ENCODE measurements around the gene FANCI. TPM values are rescaled to one million over a fixed set of nuclear protein-coding genes. Genes with fewer than 3 reads are reported as not detected.

The FANCI gene
- total RNA-seq, 1 experiment from 2014 or later: 49.5 TPM

DNA sequence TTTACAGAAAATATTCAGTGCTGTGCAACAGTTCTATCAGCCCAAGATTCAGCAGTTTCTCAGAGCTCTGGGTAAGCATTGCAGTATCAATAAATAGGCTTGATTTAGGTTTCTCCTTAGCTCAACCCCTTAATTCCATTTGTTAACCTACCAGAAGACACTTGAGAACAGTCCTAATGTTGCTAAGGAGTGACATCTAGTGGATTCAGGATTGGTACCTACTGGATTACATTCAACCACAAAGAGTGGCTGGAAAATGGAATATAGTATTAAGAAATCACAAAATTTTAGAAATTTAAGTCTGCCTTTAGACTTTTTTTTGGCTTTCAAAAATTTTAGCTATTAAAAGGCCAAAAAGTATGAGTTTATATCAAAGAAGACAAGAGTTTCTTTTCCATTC lies 56.1 kb downstream of the FANCI start:
- ChIA-PET CTCF (interaction anchor here (0.6 to 2.1 kb wide), 5 partner anchors 77 to 247 kb away, joined by 3 to 24 read pairs (median 3); no protein-coding TSS in a partner anchor), POLR2A (ENCODE audit: unreplicated experiment) (no interaction called here)
- Histone ChIP-seq H4K20me1 (ENCODE audit: low read length) (no peaks in the 10 kb centered on the region), H3K4me3 (ENCODE audit: low read length) (no peak overlapping the region), H3K4me2 (ENCODE audit: low read length) (no peak overlapping the region), H3K27ac (ENCODE audit: low read length) (no peak overlapping the region), H2AFZ (ENCODE audit: low read length) (no peak overlapping the region), H3K4me1 (ENCODE audit: insufficient read depth, low read length) (no peaks in the 10 kb centered on the region), H3K36me3 (ENCODE audit: low read depth, low read length) (peaks cover 46% of the 10 kb centered on the region), H3K27me3 (ENCODE audit: low read length) (no peaks in the 10 kb centered on the region), H3K9me3 (ENCODE audit: low read length) (no peaks in the 10 kb centered on the region), H3K79me2 (ENCODE audit: low read length) (no peaks in the 10 kb centered on the region), H3F3A (ENCODE audit: low read length, unreplicated experiment) (no peaks in the 10 kb centered on the region), H3K9ac (ENCODE audit: low read length) (no peak overlapping the region), H3K9me2 (replicated peaks; ENCODE audit: low read length) (no peaks in the 10 kb centered on the region)
- TF ChIP-seq, protein P1, sequence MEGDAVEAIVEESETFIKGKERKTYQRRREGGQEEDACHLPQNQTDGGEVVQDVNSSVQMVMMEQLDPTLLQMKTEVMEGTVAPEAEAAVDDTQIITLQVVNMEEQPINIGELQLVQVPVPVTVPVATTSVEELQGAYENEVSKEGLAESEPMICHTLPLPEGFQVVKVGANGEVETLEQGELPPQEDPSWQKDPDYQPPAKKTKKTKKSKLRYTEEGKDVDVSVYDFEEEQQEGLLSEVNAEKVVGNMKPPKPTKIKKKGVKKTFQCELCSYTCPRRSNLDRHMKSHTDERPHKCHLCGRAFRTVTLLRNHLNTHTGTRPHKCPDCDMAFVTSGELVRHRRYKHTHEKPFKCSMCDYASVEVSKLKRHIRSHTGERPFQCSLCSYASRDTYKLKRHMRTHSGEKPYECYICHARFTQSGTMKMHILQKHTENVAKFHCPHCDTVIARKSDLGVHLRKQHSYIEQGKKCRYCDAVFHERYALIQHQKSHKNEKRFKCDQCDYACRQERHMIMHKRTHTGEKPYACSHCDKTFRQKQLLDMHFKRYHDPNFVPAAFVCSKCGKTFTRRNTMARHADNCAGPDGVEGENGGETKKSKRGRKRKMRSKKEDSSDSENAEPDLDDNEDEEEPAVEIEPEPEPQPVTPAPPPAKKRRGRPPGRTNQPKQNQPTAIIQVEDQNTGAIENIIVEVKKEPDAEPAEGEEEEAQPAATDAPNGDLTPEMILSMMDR (conservative IDR thresholded peaks at IDR 0.05; ENCODE audit: low read depth, low read length): peak; percentile 42
- no peak for TF ChIP-seq EZH2phosphoT487 (IDR thresholded peaks at IDR 0.05; ENCODE audit: borderline replicate concordance, low read length)
- BruUV-seq (replicated peaks): no TSS peak
- peak; percentile 71; the same call in 1 of the 2 replicates for ATAC-seq
- DNase-seq: peak; percentile 23
- intact Hi-C loops (cut with micrococcal nuclease): loop anchor here (1.0 kb wide), 1 partner anchor 93 kb away; no protein-coding TSS in a partner anchor

DNA sequence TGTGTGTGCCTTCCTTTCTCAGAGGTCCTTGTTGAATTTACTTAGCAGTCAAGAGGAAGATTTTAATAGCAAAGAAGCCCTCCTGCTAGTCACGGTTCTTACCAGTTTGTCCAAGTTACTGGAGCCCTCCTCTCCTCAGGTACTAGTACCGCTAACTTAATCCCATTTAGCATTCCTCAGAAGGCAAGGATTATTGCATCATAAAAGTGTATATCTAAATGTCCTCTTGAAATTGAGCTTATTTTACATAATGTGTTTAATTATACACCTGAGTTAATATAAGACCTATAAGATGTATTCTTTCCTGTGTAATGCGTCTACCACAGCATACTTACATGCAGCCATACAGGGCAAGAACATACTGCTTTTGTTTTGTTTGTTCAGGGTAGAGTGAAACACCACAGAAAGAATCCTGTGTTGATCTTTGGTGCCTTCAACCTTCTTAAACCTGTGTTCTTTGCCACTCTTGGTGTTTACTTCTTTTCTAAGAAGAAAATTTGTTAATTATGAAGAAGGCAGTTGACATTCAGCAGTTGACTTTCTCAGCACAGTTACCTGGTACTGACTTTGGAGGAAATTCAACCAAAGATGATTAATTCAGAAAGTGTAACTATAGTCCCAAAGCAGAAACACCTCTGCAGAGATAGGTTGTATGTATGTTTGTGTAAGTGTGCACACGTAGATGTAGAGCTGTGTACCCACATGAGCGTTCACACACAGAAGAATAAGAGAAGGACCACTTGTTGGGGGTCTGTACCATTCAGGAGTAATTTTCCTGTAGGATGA lies 57.7 kb downstream of the FANCI start:
- POLR2A ChIA-PET (ENCODE audit: unreplicated experiment): no interaction called here

DNA sequence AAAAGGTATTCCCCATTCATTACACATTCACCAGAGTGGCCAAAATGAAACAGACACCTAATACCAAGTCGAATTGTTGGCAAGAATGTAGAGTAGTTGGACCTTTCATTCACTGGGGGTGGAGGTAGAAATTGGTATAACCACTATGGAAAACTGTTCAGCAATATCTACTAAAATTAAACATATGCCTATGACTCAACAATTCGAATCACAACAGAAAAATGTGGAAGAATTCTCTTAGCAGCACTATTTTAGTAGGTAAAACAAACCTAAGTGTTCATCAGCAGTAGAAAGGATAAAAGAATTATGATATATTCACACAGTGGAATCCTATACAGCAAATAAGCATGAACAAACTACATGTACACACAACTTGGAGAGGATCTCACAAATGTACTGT lies 60.2 kb downstream of the FANCI start:
- H3K9ac ChIP-seq (ENCODE audit: low read length): no peak overlapping the region
- no peaks in the 10 kb centered on the region for H3K9me3 ChIP-seq (ENCODE audit: low read length)
- no peak for ATAC-seq
- no peak overlapping the region for H3K4me3 ChIP-seq (ENCODE audit: low read length)
- H3K9me2 ChIP-seq (replicated peaks; ENCODE audit: low read length): no peaks in the 10 kb centered on the region
- DNase-seq: peak; percentile 9
- no peak for TF ChIP-seq EZH2 (IDR thresholded peaks at IDR 0.05; ENCODE audit: low read length, unreplicated experiment)
- ChIA-PET POLR2A (ENCODE audit: unreplicated experiment) (no interaction called here), CTCF (no interaction called here)
- intact Hi-C loops (cut with micrococcal nuclease): no loop called here
- H4K20me1 ChIP-seq (ENCODE audit: low read length): no peaks in the 10 kb centered on the region
- H3K4me2 ChIP-seq (ENCODE audit: low read length): no peak overlapping the region
- BruUV-seq (replicated peaks): no TSS peak
- no peaks in the 10 kb centered on the region for H3K79me2 ChIP-seq (ENCODE audit: low read length)
- H2AFZ ChIP-seq (ENCODE audit: low read length): no peak overlapping the region
- peaks cover 70% of the 10 kb centered on the region for H3K36me3 ChIP-seq (ENCODE audit: low read depth, low read length)
- no peaks in the 10 kb centered on the region for H3K27me3 ChIP-seq (ENCODE audit: low read length)
- no peak overlapping the region for H3K27ac ChIP-seq (ENCODE audit: low read length)
- peaks cover 11% of the 10 kb centered on the region; the same call in 1 of the 2 replicates for H3K4me1 ChIP-seq (ENCODE audit: insufficient read depth, low read length)
- no peaks in the 10 kb centered on the region for H3F3A ChIP-seq (ENCODE audit: low read length, unreplicated experiment)

More for the DNA sequence above, 57.7 kb downstream of the FANCI start:
- BruUV-seq (replicated peaks): no TSS peak
- Histone ChIP-seq H3K79me2 (ENCODE audit: low read length) (no peaks in the 10 kb centered on the region), H3K36me3 (ENCODE audit: low read depth, low read length) (peaks cover 59% of the 10 kb centered on the region), H3K9me3 (ENCODE audit: low read length) (no peaks in the 10 kb centered on the region), H3K9me2 (replicated peaks; ENCODE audit: low read length) (no peaks in the 10 kb centered on the region), H3K27me3 (ENCODE audit: low read length) (no peaks in the 10 kb centered on the region), H3K9ac (ENCODE audit: low read length) (no peak overlapping the region), H3F3A (ENCODE audit: low read length, unreplicated experiment) (no peaks in the 10 kb centered on the region), H4K20me1 (ENCODE audit: low read length) (no peaks in the 10 kb centered on the region), H3K4me1 (ENCODE audit: insufficient read depth, low read length) (no peaks in the 10 kb centered on the region), H3K27ac (ENCODE audit: low read length) (no peak overlapping the region), H3K4me3 (ENCODE audit: low read length) (no peak overlapping the region), H3K4me2 (ENCODE audit: low read length) (no peak overlapping the region), H2AFZ (ENCODE audit: low read length) (no peak overlapping the region)
- intact Hi-C loops (cut with micrococcal nuclease): no loop called here
- no peak for TF ChIP-seq EZH2phosphoT487 (IDR thresholded peaks at IDR 0.05; ENCODE audit: borderline replicate concordance, low read length)
- TF ChIP-seq EZH2 (IDR thresholded peaks at IDR 0.05; ENCODE audit: low read length, unreplicated experiment): no peak
- TF ChIP-seq, protein P1 (conservative IDR thresholded peaks at IDR 0.05; ENCODE audit: low read depth, low read length): no peak
- ATAC-seq: no peak
- DNase-seq: no peak
- CTCF ChIA-PET: interaction anchor here (2.1 kb wide), 1 partner anchor 95 kb away, joined by 24 read pairs; no protein-coding TSS in a partner anchor

All from PC-3 (cell line).